Activated T-helper 9 cell treated with anti-CD3 and anti-CD28 coated beads, Interleukin-2, amount 50 U/mL, for 16 hours (primary cell): Measurements from ENCODE around the gene RNF114.
"Not testable (repeated sequence)": the region's sequence is repeated elsewhere in the genome, so short reads cannot be mapped to it uniquely, and the experiment has no call there.

Experiments used
- DNase-seq: peaks from one replicate; pipeline ENCODE4 v3.0.0-alpha.2; 2020; ENCODE audit warnings: low read depth

RNF114 gene

GRCh38 chr20:49928411-49929141 is 7.6 kb upstream of the RNF114 start:
- DNase-seq = peak; percentile 70

GRCh38 chr20:49929142-49929494 is 7.1 kb upstream of the RNF114 start:
- DNase-seq = no peak

- DNase-seq = no peak
Measured at GRCh38 chr20:49935746-49936152, 448 bp upstream of the RNF114 start.

- no peak for DNase-seq
Measured at GRCh38 chr20:49937027-49937929, 1.1 kb downstream of the RNF114 start.

GRCh38 chr20:49938173-49939163 is 2.3 kb downstream of the RNF114 start:
- DNase-seq = no peak

GRCh38 chr20:49941456-49941855 is 5.3 kb downstream of the RNF114 start:
- no peak for DNase-seq

GRCh38 chr20:49942303-49942702 is 6.1 kb downstream of the RNF114 start:
- DNase-seq = no peak

- DNase-seq = no peak
Measured at GRCh38 chr20:49942942-49943341, 6.7 kb downstream of the RNF114 start.

- DNase-seq = no peak
Measured at GRCh38 chr20:49945306-49945700, 9.1 kb downstream of the RNF114 start.

GRCh38 chr20:49945701-49946477 is 9.7 kb downstream of the RNF114 start:
- no peak for DNase-seq

- no peak for DNase-seq
Measured at GRCh38 chr20:49948178-49948577, 12.0 kb downstream of the RNF114 start.

GRCh38 chr20:49948809-49949507 is 12.8 kb downstream of the RNF114 start:
- DNase-seq = no peak

GRCh38 chr20:49951151-49951550 is 15.0 kb downstream of the RNF114 start:
- DNase-seq = no peak

- no peak for DNase-seq
Measured at GRCh38 chr20:49955167-49955566, 19.0 kb downstream of the RNF114 start.

GRCh38 chr20:49955830-49956396 is 19.7 kb downstream of the RNF114 start:
- DNase-seq = not testable (repeated sequence)

GRCh38 chr20:49956689-49957088 is 20.5 kb downstream of the RNF114 start:
- no peak for DNase-seq

GRCh38 chr20:49957089-49957938 is 21.1 kb downstream of the RNF114 start:
- DNase-seq = not testable (repeated sequence)

- DNase-seq = no peak
Measured at GRCh38 chr20:49961413-49961812, 25.2 kb downstream of the RNF114 start.
